Neutrophil (primary cell): ENCODE data around the gene MLXIP.

Experiments
- H3K27ac ChIP-seq: fragments of 200-600 bp; sonication (generic); 2 replicates; pipeline ENCODE4 v1.5.1; 2016; ENCODE audit warnings: mild to moderate bottlenecking, moderate library complexity
- H3K27me3 ChIP-seq: fragments of 200-600 bp; sonication (generic); 2 replicates; pipeline ENCODE4 v1.6.0; 2016; ENCODE audit warnings: mild to moderate bottlenecking
- H3K36me3 ChIP-seq: fragments of 200-600 bp; sonication (generic); 2 replicates; pipeline ENCODE4 v1.5.1; 2017
- H3K4me1 ChIP-seq, 2 experiments: fragments of 200-600 bp in 1 of 2; sonication (generic) in 1 of 2; 1 replicate in 1 of 2; 2 replicates in 1 of 2; pipeline versions ENCODE4 v1.5.1 to v1.6.1; 2013 to 2016; ENCODE audit warnings: low read depth in 1 of 2, low read length in 1 of 2, mild to moderate bottlenecking in 1 of 2, moderate library complexity in 1 of 2; ENCODE audit not compliant: control insufficient read depth in 1 of 2, insufficient read depth in 1 of 2
- H3K4me3 ChIP-seq, 2 experiments: fragments of 200-600 bp in 1 of 2; sonication (generic) in 1 of 2; 1 replicate in 1 of 2; 2 replicates in 1 of 2; pipeline ENCODE4 v1.5.1; 2013 to 2016; ENCODE audit warnings: low read depth in 1 of 2, low read length in 1 of 2, mild to moderate bottlenecking in 1 of 2, moderate library complexity in 1 of 2
- H3K9me3 ChIP-seq: fragments of 200-600 bp; sonication (generic); 2 replicates; pipeline ENCODE4 v1.5.1; 2016
- CTCF ChIP-seq: fragments of 200-600 bp; sonication (generic); IDR thresholded peaks from 2 replicates; pipeline ENCODE4 v1.5.1; 2016; ENCODE audit warnings: antibody characterized with exemption

Gene MLXIP

GRCh38 chr12:122166422-122167349 lies 88.1 kb downstream of the MLXIP start:
- H3K27ac ChIP-seq, result no peak overlapping the region
- no peaks in the 10 kb centered on the region for H3K4me1 ChIP-seq
- no peak overlapping the region for H3K4me3 ChIP-seq
- H3K27me3 ChIP-seq, result no peaks in the 10 kb centered on the region
- no peak for TF ChIP-seq CTCF
- no peaks in the 10 kb centered on the region for H3K9me3 ChIP-seq
- H3K36me3 ChIP-seq, result no peaks in the 10 kb centered on the region

GRCh38 chr12:122167356-122167925 lies 88.9 kb downstream of the MLXIP start:
- no peaks in the 10 kb centered on the region for H3K9me3 ChIP-seq
- no peaks in the 10 kb centered on the region for H3K4me1 ChIP-seq
- H3K27me3 ChIP-seq, result no peaks in the 10 kb centered on the region
- H3K27ac ChIP-seq, result no peak overlapping the region
- H3K4me3 ChIP-seq, result no peak overlapping the region
- no peak for TF ChIP-seq CTCF
- no peaks in the 10 kb centered on the region for H3K36me3 ChIP-seq

- Histone ChIP-seq H3K36me3 (no peaks in the 10 kb centered on the region), H3K4me3 (no peak overlapping the region), H3K9me3 (no peaks in the 10 kb centered on the region), H3K27ac (no peak overlapping the region), H3K4me1 (no peaks in the 10 kb centered on the region), H3K27me3 (no peaks in the 10 kb centered on the region)
- TF ChIP-seq CTCF, result no peak
Measured at GRCh38 chr12:122168492-122168891, 89.9 kb downstream of the MLXIP start.

- Histone ChIP-seq H3K27ac (no peak overlapping the region), H3K36me3 (no peaks in the 10 kb centered on the region), H3K27me3 (no peaks in the 10 kb centered on the region), H3K4me1 (no peaks in the 10 kb centered on the region), H3K4me3 (no peak overlapping the region), H3K9me3 (no peaks in the 10 kb centered on the region)
- TF ChIP-seq CTCF, result no peak
Measured at GRCh38 chr12:122171399-122171798, 92.8 kb downstream of the MLXIP start.

GRCh38 chr12:122172262-122172939 lies 93.8 kb downstream of the MLXIP start:
- Histone ChIP-seq H3K27me3 (no peaks in the 10 kb centered on the region), H3K36me3 (no peaks in the 10 kb centered on the region), H3K9me3 (no peaks in the 10 kb centered on the region), H3K27ac (no peak overlapping the region), H3K4me3 (no peak overlapping the region), H3K4me1 (no peaks in the 10 kb centered on the region)
- TF ChIP-seq CTCF, result no peak
